HepG2 (cell line): ENCODE measurements around the gene HPCAL1. TPM values are rescaled to one million over a fixed set of nuclear protein-coding genes. Genes with fewer than 3 reads are reported as not detected.

Source experiments
- ARNTL ChIP-seq: sonication (generic); formaldehyde crosslinking; IDR thresholded peaks from 2 replicates; pipeline ENCODE4 v1.4.0; 2020; ENCODE audit warnings: mild to moderate bottlenecking, missing genetic modification reagents
- DZIP1 ChIP-seq: sonication (generic); formaldehyde crosslinking; IDR thresholded peaks from 2 replicates; pipeline ENCODE4 v1.5.0; 2020; ENCODE audit warnings: mild to moderate bottlenecking, missing genetic modification reagents
- HDAC1 ChIP-seq: sonication (generic); formaldehyde crosslinking; IDR thresholded peaks from 2 replicates; pipeline ENCODE4 v1.5.1; 2020; ENCODE audit warnings: mild to moderate bottlenecking, missing genetic modification reagents
- HNRNPLL ChIP-seq: fragments of 200-400 bp; formaldehyde crosslinking; IDR thresholded peaks from 2 replicates; pipeline ENCODE4 v1.6.1; 2017; ENCODE audit warnings: mild to moderate bottlenecking, low read depth, low read length; ENCODE audit not compliant: poor library complexity, severe bottlenecking
- ISX ChIP-seq: sonication (generic); formaldehyde crosslinking; conservative IDR thresholded peaks from 2 replicates; pipeline ENCODE4 v1.5.0; 2020; ENCODE audit warnings: missing genetic modification reagents
- NFYB ChIP-seq: sonication (generic); formaldehyde crosslinking; IDR thresholded peaks from 2 replicates; pipeline ENCODE4 v1.4.0; 2020; ENCODE audit warnings: missing genetic modification reagents
- RCOR2 ChIP-seq: IDR thresholded peaks from 2 replicates; pipeline ENCODE4 v1.6.1; 2016; ENCODE audit warnings: missing biosample characterization, missing genetic modification reagents
- RFX3 ChIP-seq: IDR thresholded peaks from 2 replicates; pipeline ENCODE4 v1.6.1; 2016; ENCODE audit warnings: missing biosample characterization, missing genetic modification reagents
- SCMH1 ChIP-seq: sonication (generic); formaldehyde crosslinking; IDR thresholded peaks from 2 replicates; pipeline ENCODE4 v1.9.0; 2021; ENCODE audit warnings: missing genetic modification reagents, mild to moderate bottlenecking, borderline replicate concordance
- SMYD3 ChIP-seq: sonication (generic); formaldehyde crosslinking; IDR thresholded peaks from 2 replicates; pipeline ENCODE4 v1.8.1; 2023; ENCODE audit warnings: mild to moderate bottlenecking, missing genetic modification reagents
- SNAI1 ChIP-seq: sonication (generic); formaldehyde crosslinking; IDR thresholded peaks from 2 replicates; pipeline ENCODE4 v1.5.0; 2020; ENCODE audit warnings: mild to moderate bottlenecking, missing genetic modification reagents, borderline replicate concordance
- STAG1 ChIP-seq: sonication (generic); formaldehyde crosslinking; IDR thresholded peaks from 2 replicates; pipeline ENCODE4 v1.4.0; 2020; ENCODE audit warnings: missing genetic modification reagents
- TAF1 ChIP-seq: sonication (generic); formaldehyde crosslinking; IDR thresholded peaks from 2 replicates; pipeline ENCODE4 v1.4.0; 2020; ENCODE audit warnings: missing genetic modification reagents
- ZBTB14 ChIP-seq: sonication (generic); formaldehyde crosslinking; IDR thresholded peaks from 2 replicates; pipeline ENCODE4 v1.4.0; 2020; ENCODE audit warnings: missing genetic modification reagents
- ZNF17 ChIP-seq: sonication (generic); formaldehyde crosslinking; IDR thresholded peaks from 2 replicates; pipeline ENCODE4 v1.5.0; 2020; ENCODE audit warnings: mild to moderate bottlenecking, missing genetic modification reagents
- ZNF317 ChIP-seq: sonication (generic); formaldehyde crosslinking; IDR thresholded peaks from 2 replicates; pipeline ENCODE4 v1.5.0; 2020; ENCODE audit warnings: mild to moderate bottlenecking, missing genetic modification reagents
- ZNF354B ChIP-seq: sonication (generic); formaldehyde crosslinking; IDR thresholded peaks from 2 replicates; pipeline ENCODE4 v1.8.0; 2022; ENCODE audit warnings: mild to moderate bottlenecking, missing genetic modification reagents
- ZNF432 ChIP-seq: sonication (generic); formaldehyde crosslinking; IDR thresholded peaks from 2 replicates; pipeline ENCODE4 v1.5.0; 2020; ENCODE audit warnings: missing genetic modification reagents, mild to moderate bottlenecking, borderline replicate concordance
- ZNF614 ChIP-seq: IDR thresholded peaks from 2 replicates; pipeline ENCODE4 v1.6.1; 2018; ENCODE audit warnings: missing biosample characterization, missing genetic modification reagents, inconsistent platforms, borderline replicate concordance
- ZSCAN29 ChIP-seq: sonication (generic); formaldehyde crosslinking; conservative IDR thresholded peaks from 2 replicates; pipeline ENCODE4 v1.4.0; 2020; ENCODE audit warnings: mild to moderate bottlenecking, missing genetic modification reagents
- polyA plus RNA-seq, 8 experiments: library from polyadenylated mRNA; depleted of rRNA in 3 of 8; stranded (reverse) in 7 of 8; unstranded in 1 of 8; fragments of >200 nt; fragmentation: Illumina TruSeq in 4 of 8; extraction: Trizol in 4 of 8; gene quantifications; 2 replicates each; pipeline versions ENCODE4 v1.2.1 to v1.2.3, GENCODE V29; 2011 to 2016; ENCODE audit warnings: low read depth in 4 of 8, missing spikeins in 1 of 8, mixed read lengths in 1 of 8; ENCODE audit not compliant: insufficient read depth in 1 of 8
- total RNA-seq, 5 experiments: library from RNA; depleted of rRNA; stranded (reverse); fragments of >200 nt; fragmentation: Illumina TruSeq; extraction: Trizol; gene quantifications; 2 replicates each; pipeline ENCODE4 v1.2.3, GENCODE V29; 2016; ENCODE audit warnings: low read depth in 1 of 5
- TF ChIP-seq, protein P1 (sequence below): sonication (generic); formaldehyde crosslinking; conservative IDR thresholded peaks from 2 replicates; pipeline ENCODE4 v1.8.0; 2022; ENCODE audit warnings: mild to moderate bottlenecking, moderate library complexity, missing genetic modification reagents
- TF ChIP-seq, protein P2 (sequence below): sonication (generic); formaldehyde crosslinking; IDR thresholded peaks from 2 replicates; pipeline ENCODE4 v1.5.0; 2020; ENCODE audit warnings: missing genetic modification reagents

HPCAL1 gene
- total and polyA plus RNA-seq, 2 of the 13 experiments (the other 11 are each of a cell fraction or from before 2014, with no cell fraction given), result 29.5 to 29.9 TPM

GRCh38 chr2:10449838-10450691 lies 147.4 kb downstream of the HPCAL1 start (continued):
- TF ChIP-seq DZIP1 (no peak), HDAC1 (CRISPR knock-in tag) (peak; percentile 91), SCMH1 (CRISPR knock-in tag) (no peak), ZBTB14 (CRISPR knock-in tag) (no peak), STAG1 (no peak), ZSCAN29 (CRISPR knock-in tag) (0 out of 2 replicates have a peak, but pooled peaks have one; percentile 67), ZNF354B (CRISPR knock-in tag) (0 out of 2 replicates have a peak, but pooled peaks have one; percentile 12), ZNF17 (CRISPR knock-in tag) (no peak), SMYD3 (CRISPR knock-in tag) (0 out of 2 replicates have a peak, but pooled peaks have one; percentile 35), ZNF317 (CRISPR knock-in tag) (peak; percentile 71), ZNF432 (CRISPR knock-in tag) (no peak), NFYB (CRISPR knock-in tag) (no peak), SNAI1 (CRISPR knock-in tag) (no peak), RCOR2 (CRISPR knock-in tag) (peak; percentile 74), TAF1 (CRISPR knock-in tag) (peak; percentile 88), ZNF614 (CRISPR knock-in tag) (peak; percentile 90; the same call in 1 of the 2 replicates), ARNTL (CRISPR knock-in tag) (peak; percentile 86), ISX (no peak), HNRNPLL (peak; percentile 26), RFX3 (CRISPR knock-in tag) (no peak; the same call in 1 of the 2 replicates)
- TF ChIP-seq, protein P1, sequence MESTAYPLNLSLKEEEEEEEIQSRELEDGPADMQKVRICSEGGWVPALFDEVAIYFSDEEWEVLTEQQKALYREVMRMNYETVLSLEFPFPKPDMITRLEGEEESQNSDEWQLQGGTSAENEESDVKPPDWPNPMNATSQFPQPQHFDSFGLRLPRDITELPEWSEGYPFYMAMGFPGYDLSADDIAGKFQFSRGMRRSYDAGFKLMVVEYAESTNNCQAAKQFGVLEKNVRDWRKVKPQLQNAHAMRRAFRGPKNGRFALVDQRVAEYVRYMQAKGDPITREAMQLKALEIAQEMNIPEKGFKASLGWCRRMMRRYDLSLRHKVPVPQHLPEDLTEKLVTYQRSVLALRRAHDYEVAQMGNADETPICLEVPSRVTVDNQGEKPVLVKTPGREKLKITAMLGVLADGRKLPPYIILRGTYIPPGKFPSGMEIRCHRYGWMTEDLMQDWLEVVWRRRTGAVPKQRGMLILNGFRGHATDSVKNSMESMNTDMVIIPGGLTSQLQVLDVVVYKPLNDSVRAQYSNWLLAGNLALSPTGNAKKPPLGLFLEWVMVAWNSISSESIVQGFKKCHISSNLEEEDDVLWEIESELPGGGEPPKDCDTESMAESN (CRISPR knock-in tag), result 0 out of 2 replicates have a peak, but pooled peaks have one; percentile 85
- TF ChIP-seq, protein P2, sequence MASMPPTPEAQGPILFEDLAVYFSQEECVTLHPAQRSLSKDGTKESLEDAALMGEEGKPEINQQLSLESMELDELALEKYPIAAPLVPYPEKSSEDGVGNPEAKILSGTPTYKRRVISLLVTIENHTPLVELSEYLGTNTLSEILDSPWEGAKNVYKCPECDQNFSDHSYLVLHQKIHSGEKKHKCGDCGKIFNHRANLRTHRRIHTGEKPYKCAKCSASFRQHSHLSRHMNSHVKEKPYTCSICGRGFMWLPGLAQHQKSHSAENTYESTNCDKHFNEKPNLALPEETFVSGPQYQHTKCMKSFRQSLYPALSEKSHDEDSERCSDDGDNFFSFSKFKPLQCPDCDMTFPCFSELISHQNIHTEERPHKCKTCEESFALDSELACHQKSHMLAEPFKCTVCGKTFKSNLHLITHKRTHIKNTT, result no peak
